Measurements from ENCODE around the gene FGGY.

The FGGY gene

DNA sequence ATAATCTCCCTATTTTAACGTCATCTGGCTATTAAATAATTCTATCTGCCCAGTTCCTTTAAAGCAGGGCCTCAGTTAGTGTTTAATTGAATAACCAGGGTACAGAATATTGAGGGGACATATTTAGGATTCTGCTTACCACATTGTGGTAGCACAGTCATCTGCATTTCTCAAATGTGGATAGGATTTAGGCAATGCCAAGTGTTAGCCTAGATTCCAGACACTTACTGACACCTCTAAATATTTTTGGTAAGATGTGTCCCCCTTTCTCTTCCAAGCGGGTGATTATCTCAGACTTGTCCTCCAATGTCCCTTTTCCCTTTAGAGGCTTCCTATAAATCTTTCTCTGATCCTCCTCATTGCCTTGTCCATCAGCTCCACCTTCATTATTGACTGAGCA, 357.1 kb downstream of the FGGY start:
- no peaks in the 10 kb centered on the region for H3K27me3 ChIP-seq
- TF ChIP-seq Cebpa-rat (IDR thresholded peaks at IDR 0.05), result no peak
- 0 out of 22 replicates have a peak, but pooled peaks cover 0 to 7% (median 0%) of the 10 kb centered on the region in 11 experiments for H3K9me3 ChIP-seq (replicated peaks in 1 of 11)
- peaks cover 0 to 45% (median 0%) of the 10 kb centered on the region in 10 experiments; a peak in 6 of 20 replicates for H3K4me1 ChIP-seq
- no peak overlapping the region for H3K9ac ChIP-seq
- no peak overlapping the region for H3K4me2 ChIP-seq
- H4K20me1 ChIP-seq, result no peaks in the 10 kb centered on the region
- H3K36me3 ChIP-seq, result no peaks in the 10 kb centered on the region
- H3K4me3 ChIP-seq, result no peak overlapping the region
- no peak overlapping the region for H3K27ac ChIP-seq

DNA sequence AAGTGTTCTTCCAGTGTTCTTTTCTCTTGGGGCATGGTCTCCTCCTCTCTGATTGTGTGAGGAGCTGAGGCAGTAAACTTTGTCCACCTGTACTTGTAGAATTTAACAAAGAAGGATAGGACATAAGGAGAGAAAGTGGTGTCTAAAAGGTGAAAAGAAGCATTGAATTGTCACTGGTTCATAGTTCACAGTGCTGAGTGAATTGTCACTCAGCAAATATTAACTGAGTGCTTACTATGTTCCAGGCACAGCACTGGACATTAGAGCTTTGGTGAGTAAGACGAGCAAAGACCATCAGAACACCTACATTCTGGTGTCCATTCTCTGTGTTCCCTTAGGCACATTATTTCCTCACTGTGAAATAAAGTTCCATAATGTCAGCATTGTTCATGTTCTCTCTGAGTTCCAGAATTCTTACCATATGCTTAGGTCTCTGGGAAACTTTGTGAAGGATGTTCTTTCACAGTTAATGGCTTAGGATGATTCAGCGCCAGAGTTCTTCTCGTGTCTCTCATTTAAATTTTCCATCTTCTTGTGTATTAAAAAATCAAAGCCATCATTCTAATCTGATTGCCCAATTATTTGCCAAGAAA, 361.1 kb downstream of the FGGY start:
- no peak overlapping the region for H3K27ac ChIP-seq
- 0 out of 22 replicates have a peak, but pooled peaks cover 0 to 7% (median 0%) of the 10 kb centered on the region in 11 experiments for H3K9me3 ChIP-seq (replicated peaks in 1 of 11)
- no peaks in the 10 kb centered on the region for H3K36me3 ChIP-seq
- H3K4me3 ChIP-seq, result no peak overlapping the region
- no peak for TF ChIP-seq Cebpa-rat (IDR thresholded peaks at IDR 0.05)
- H4K20me1 ChIP-seq, result no peaks in the 10 kb centered on the region
- no peak overlapping the region for H3K9ac ChIP-seq
- H3K27me3 ChIP-seq, result no peaks in the 10 kb centered on the region
- peaks cover 0 to 46% (median 0%) of the 10 kb centered on the region in 10 experiments; a peak in 6 of 20 replicates for H3K4me1 ChIP-seq
- peak overlapping the region in 2 of 11 experiments; percentile 12 to 27; a peak in 2 of 22 replicates for H3K4me2 ChIP-seq

DNA sequence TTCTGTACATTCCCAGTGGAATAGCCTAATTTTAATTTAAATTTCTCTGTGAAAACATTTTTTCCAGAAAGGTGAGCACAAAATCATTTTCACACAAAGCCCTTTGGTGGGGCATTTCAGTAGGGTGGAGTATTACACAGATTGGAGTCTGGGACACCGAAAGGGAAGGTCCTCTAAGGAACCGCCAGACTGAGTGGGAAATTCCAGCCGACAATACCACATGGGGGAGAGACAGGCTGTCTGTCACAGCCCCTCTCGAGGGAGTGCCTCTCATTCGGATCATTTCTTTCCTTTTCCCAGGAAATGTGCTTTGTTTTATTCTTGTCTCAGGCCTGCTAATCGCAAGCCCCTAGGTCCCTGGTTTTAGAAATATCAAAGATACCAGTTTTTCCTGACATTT, 367.3 kb downstream of the FGGY start:
- Histone ChIP-seq H3K9me3 (replicated peaks in 1 of 11) (no peaks in the 10 kb centered on the region), H3K36me3 (no peaks in the 10 kb centered on the region), H3K27me3 (no peaks in the 10 kb centered on the region), H3K4me1 (peaks cover 0 to 33% (median 17%) of the 10 kb centered on the region in 10 experiments; a peak in 12 of 20 replicates), H3K4me2 (no peak overlapping the region), H3K9ac (no peak overlapping the region), H3K4me3 (no peak overlapping the region), H4K20me1 (no peaks in the 10 kb centered on the region), H3K27ac (no peak overlapping the region)
- TF ChIP-seq Cebpa-rat (IDR thresholded peaks at IDR 0.05), result no peak

DNA sequence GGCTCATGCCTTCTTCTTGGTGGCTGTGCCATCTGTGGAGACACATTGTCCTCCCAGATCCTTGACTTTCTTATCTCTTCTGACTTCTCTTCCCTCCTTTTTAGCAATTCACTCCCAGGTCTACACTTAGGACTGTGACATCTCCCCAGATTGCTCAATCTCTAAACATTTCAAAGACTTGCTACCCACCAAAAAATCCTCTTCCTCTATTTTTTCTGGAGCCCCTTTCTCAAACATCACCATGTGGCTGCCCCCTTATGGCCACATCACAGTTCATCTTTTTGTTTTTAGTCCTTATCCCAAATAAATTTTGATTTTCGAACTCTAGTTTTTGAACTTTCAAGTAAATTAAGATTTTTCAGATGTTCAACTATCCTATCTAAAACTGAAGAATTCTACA, 369.2 kb downstream of the FGGY start:
- Histone ChIP-seq H3K27ac (peak overlapping the region in 7 of 11 experiments; percentile 24 to 64 (median 48); a peak in 12 of 22 replicates), H3K9me3 (replicated peaks in 1 of 11) (no peaks in the 10 kb centered on the region), H4K20me1 (no peaks in the 10 kb centered on the region), H3K9ac (no peak overlapping the region), H3K4me2 (peak overlapping the region in 7 of 11 experiments; percentile 20 to 63 (median 30); a peak in 12 of 22 replicates), H3K36me3 (no peaks in the 10 kb centered on the region), H3K4me3 (no peak overlapping the region), H3K27me3 (no peaks in the 10 kb centered on the region), H3K4me1 (peaks cover 0 to 51% (median 21%) of the 10 kb centered on the region in 10 experiments; a peak in 12 of 20 replicates)
- peak in 5 of 11 experiments; percentile 26 to 78 (median 44); a peak in 4 of 22 replicates for TF ChIP-seq Cebpa-rat (IDR thresholded peaks at IDR 0.05)

DNA sequence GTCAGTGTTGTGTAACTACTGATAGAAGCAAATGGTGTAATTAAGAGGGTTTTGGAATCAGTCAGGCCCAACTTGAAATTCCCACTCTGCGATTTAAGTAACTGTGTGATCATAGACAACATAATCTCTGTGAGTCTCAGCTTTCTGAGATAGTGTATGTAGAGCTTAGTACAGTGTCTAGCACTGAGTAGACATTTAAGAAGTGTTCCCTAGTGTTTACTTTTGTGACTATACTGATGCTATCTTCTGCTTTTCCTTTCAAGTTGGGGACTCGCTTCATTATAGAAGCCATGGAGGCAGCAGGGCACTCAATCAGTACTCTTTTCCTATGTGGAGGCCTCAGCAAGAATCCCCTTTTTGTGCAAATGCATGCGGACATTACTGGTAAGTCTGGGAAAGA, 370.1 kb downstream of the FGGY start:
- no peak for TF ChIP-seq Cebpa-rat (IDR thresholded peaks at IDR 0.05)
- peak overlapping the region in 4 of 11 experiments; percentile 22 to 58 (median 38); a peak in 6 of 22 replicates for H3K4me2 ChIP-seq
- H3K4me3 ChIP-seq, result no peak overlapping the region
- H3K4me1 ChIP-seq, result peaks cover 0 to 60% (median 24%) of the 10 kb centered on the region in 10 experiments; a peak in 12 of 20 replicates
- H3K9me3 ChIP-seq (replicated peaks in 1 of 11), result peaks cover 0 to 8% (median 0%) of the 10 kb centered on the region in 11 experiments; a peak in 1 of 22 replicates
- no peaks in the 10 kb centered on the region for H3K36me3 ChIP-seq
- H3K9ac ChIP-seq, result no peak overlapping the region
- no peaks in the 10 kb centered on the region for H4K20me1 ChIP-seq
- H3K27me3 ChIP-seq, result no peaks in the 10 kb centered on the region
- peak overlapping the region in 7 of 11 experiments; percentile 13 to 57 (median 35); a peak in 10 of 22 replicates for H3K27ac ChIP-seq

DNA sequence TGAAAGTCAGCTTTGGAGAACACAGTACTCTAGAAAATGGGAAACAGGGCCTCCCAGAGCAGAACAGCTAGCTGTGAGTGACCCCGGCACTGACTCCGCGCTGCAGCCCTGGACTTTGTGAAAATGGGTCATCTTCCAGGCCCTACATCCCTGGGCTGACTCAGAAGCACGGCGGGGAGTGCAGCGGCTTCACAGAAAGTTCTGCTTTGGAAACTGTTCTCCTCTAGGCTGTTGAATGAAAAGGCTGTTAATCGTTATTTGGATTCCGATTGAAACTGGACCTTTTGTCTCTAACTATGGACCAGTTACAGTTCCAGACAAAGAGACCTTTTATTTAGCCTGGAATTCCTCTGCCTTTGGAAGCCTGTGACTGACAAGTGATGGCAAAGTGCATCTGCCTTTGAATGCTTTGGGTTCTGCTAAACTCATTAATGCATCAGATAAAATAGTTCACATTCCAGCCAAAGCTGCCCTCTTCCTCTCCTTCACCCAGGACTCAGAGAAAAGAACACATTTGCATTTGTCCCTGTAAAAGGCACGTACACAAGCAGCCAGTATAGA, 372.9 kb downstream of the FGGY start:
- TF ChIP-seq Cebpa-rat (IDR thresholded peaks at IDR 0.05), result no peak
- H4K20me1 ChIP-seq, result no peaks in the 10 kb centered on the region
- no peaks in the 10 kb centered on the region for H3K27me3 ChIP-seq
- H3K9me3 ChIP-seq (replicated peaks in 1 of 11), result peaks cover 0 to 31% (median 0%) of the 10 kb centered on the region in 11 experiments; a peak in 8 of 22 replicates
- peak overlapping the region in 2 of 11 experiments; percentile 12 to 93; a peak in 1 of 22 replicates for H3K27ac ChIP-seq
- H3K4me3 ChIP-seq, result no peak overlapping the region
- H3K4me1 ChIP-seq, result peaks cover 0 to 86% (median 50%) of the 10 kb centered on the region in 10 experiments; a peak in 17 of 20 replicates
- peak overlapping the region in 4 of 11 experiments; percentile 78 to 94 (median 81); a peak in 7 of 22 replicates for H3K4me2 ChIP-seq
- no peak overlapping the region for H3K9ac ChIP-seq
- no peaks in the 10 kb centered on the region for H3K36me3 ChIP-seq

DNA sequence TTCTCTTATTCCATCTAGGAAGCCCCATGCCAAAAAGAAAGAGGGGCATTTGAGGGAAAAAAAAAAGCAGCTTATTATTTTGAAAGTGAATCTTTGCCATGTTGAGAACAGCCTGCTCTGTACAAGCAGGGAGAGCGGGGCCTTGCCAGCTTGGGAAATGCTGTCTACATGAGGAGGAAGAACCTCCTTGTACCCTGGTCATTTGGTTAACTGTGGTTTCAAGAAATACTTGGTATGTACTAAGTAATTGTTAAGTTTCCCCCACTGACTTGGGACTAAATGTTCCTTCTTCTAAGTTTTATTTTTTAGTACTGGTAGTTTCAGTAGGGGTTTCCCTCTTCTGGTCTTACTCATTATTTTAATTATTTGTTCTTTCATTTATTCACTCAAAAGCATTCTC, 373.8 kb downstream of the FGGY start:
- Histone ChIP-seq H3K9ac (peak overlapping the region in 1 of 11 experiments; percentile 46; a peak in 2 of 22 replicates), H3K4me1 (peaks cover 0 to 90% (median 55%) of the 10 kb centered on the region in 10 experiments; a peak in 17 of 20 replicates), H3K27me3 (no peaks in the 10 kb centered on the region), H3K27ac (peak overlapping the region in 6 of 11 experiments; percentile 32 to 93 (median 90); a peak in 9 of 22 replicates), H4K20me1 (no peaks in the 10 kb centered on the region), H3K36me3 (peaks cover 0 to 6% (median 0%) of the 10 kb centered on the region in 11 experiments; a peak in 1 of 22 replicates), H3K9me3 (replicated peaks in 1 of 11) (peaks cover 0 to 39% (median 0%) of the 10 kb centered on the region in 11 experiments; a peak in 8 of 22 replicates), H3K4me3 (no peak overlapping the region), H3K4me2 (peak overlapping the region in 4 of 11 experiments; percentile 78 to 94 (median 81); a peak in 8 of 22 replicates)
- no peak for TF ChIP-seq Cebpa-rat (IDR thresholded peaks at IDR 0.05)

DNA sequence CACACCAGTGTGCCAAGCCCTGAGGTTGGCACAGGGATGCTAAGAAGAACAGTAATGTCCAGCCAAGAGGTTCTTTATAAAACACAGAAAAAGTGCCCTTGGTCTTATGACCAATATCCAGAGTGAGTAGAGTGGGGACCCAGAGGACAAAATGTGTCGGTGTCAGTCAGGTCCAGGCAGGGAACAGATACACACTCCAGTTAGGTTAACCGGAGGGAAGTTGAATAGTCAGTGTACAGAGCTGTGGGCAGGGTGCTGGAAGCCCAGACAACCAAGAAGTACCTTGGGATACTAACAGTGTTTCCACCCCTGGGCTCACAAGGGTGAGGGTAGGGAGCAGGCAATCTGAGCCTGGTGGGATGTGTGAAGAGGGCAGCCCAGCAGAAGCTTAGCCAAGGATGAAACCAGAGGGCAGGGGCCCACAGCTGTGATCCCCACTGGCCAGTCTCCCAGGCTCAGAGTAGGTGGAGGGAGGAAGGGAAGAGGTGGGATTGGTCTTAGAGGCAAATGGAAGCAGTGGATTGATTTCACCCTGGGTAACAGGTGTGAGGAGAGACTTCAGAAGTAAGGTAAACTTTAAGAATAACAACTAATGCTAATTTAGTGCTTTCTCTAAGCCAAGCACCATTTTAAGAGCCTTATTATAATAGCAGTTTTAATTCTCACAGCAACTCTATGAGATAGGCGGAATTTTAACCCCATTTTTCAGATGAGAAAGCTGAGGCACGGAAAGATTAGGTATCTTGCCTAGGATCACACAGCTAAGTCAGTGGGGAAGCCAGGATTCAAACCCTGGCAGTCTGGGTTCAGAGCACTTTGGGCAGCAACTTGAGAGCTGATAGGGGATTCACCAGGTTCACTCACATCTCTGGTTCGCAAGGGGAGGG, 374.4 kb downstream of the FGGY start:
- H3K9me3 ChIP-seq (replicated peaks in 1 of 11), result peaks cover 0 to 46% (median 0%) of the 10 kb centered on the region in 11 experiments; a peak in 8 of 22 replicates
- H3K36me3 ChIP-seq, result peaks cover 0 to 10% (median 0%) of the 10 kb centered on the region in 11 experiments; a peak in 2 of 22 replicates
- no peak overlapping the region for H3K4me3 ChIP-seq
- TF ChIP-seq Cebpa-rat (IDR thresholded peaks at IDR 0.05), result no peak
- peak overlapping the region in 8 of 11 experiments; percentile 32 to 93 (median 88); a peak in 11 of 22 replicates for H3K27ac ChIP-seq
- H4K20me1 ChIP-seq, result no peaks in the 10 kb centered on the region
- peak overlapping the region in 1 of 11 experiments; percentile 46; a peak in 1 of 22 replicates for H3K9ac ChIP-seq
- no peaks in the 10 kb centered on the region for H3K27me3 ChIP-seq
- peaks cover 0 to 90% (median 55%) of the 10 kb centered on the region in 10 experiments; a peak in 17 of 20 replicates for H3K4me1 ChIP-seq
- H3K4me2 ChIP-seq, result peak overlapping the region in 4 of 11 experiments; percentile 78 to 94 (median 81); a peak in 8 of 22 replicates

Measured in BLaER1 treated with 17β-estradiol and CSF1 and Interleukin-3, amounts not matched to agents 10 nM and 100 nM (cell line).